Stimulated activated CD4-positive, alpha-beta T cell treated with anti-CD3 and anti-CD28 coated beads, Interleukin-12 subunit alpha, Interleukin-12 subunit beta, amount 100 ng/mL, for 48 hours (primary cell): Measurements from ENCODE around the gene SDHA.
"Not testable (repeated sequence)": the region's sequence is repeated elsewhere in the genome, so short reads cannot be mapped to it uniquely, and the experiment has no call there.

Source experiments
- DNase-seq, 3 donors: peaks; one replicate each; pipeline ENCODE4 v3.0.0-alpha.2; 2020; ENCODE audit warnings: low read depth in 2 of 3, low spot score in 1 of 3

SDHA gene

GRCh38 chr5:196350-196749 is 21.8 kb upstream of the SDHA start:
- no peak for DNase-seq

GRCh38 chr5:197031-197430 is 21.1 kb upstream of the SDHA start:
- DNase-seq = not testable (repeated sequence)

- DNase-seq = no peak
Observed at GRCh38 chr5:197892-198489, 20.1 kb upstream of the SDHA start.

DNA sequence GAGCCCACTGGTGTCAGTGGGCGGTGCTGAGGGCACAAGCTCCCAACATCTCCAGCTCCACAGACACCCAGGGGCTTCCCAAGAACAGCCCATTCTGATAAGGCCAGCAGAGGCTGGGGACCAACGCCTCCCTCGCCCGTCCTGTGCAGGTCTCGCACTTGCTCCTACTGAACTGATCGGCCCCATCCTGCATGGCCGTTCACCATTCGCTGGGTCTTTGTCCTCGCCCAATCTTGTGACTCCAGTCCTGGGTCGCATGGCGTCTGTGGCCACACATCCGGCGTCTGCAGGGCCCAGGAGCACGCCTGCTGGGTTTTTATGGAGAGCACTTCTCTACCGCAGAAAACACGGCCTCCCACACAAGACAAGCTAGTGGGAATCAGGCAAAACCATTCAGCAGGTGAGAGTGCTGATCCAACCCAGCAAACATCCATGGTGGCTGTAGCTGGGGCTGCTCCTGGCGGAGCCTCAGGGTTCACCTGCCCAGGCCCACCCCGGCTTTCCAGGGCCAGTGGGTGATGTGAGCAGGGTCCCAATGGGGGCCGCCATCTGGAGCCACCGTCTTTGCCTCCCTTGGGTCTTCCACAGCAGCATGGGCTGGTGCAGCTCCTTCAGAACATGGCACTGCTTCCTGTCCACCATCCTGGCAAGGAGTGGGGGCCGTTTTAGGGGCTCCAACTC is 19.5 kb upstream of the SDHA start:
- no peak for DNase-seq

- DNase-seq = no peak
Observed at GRCh38 chr5:199197-199949, 18.7 kb upstream of the SDHA start.

DNA sequence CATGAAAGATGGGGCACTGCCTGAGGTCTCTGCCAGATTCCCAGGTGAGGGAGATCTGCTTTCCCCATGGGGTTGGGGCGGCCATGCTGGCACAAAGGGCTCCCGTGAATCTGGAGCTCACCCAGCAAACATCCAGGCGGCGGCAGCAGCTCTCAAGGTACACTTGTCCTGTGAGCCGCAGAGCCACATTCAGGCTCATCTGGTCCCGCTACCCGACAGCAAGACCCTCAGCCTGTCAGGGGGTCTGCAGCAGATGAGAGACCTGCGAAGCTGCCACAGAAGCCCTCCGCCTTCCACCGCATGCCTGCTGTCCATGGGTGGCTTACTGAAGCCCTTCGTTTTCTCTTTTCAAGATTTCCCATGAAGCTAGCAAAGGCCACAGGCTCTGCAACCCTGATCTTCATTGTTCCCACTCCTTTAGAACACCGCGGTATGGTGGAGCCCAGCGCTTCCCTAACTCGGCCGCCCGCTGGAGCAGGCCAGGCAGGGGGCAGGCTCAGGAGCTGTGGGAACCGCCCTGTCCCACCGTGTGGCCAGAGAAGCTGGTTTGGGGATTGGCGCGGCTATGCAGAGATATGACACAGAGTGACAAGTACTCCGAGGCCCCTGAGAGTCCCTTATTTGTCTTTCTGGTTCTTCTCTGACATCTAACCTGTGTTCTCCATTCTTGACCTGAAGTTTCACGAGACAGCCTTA is 18.0 kb upstream of the SDHA start:
- no peak for DNase-seq

- no peak for DNase-seq
Observed at GRCh38 chr5:200985-201384, 17.1 kb upstream of the SDHA start.

DNA sequence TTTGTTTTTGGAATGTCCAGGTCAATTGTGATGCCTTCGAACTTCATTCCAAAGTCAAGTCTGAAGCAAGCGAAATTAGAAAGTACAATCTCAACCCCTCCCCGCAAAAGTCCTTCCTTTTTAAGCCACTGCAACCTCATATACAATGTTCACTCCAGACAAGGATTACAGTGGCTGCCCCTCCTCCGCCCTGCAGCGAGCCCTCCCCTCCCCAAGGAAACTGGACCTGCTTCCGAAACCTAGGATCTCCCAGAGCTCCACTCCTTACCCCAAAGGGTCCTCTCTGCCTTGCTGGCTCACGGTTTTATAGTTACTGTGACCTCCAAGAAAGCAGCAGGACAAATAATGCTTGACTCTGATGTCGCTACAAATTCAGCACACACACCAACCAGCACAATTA is 16.4 kb upstream of the SDHA start:
- no peak for DNase-seq

GRCh38 chr5:203246-203930 is 14.7 kb upstream of the SDHA start:
- DNase-seq = no peak

- no peak for DNase-seq
Observed at GRCh38 chr5:204001-204400, 14.1 kb upstream of the SDHA start.

DNA sequence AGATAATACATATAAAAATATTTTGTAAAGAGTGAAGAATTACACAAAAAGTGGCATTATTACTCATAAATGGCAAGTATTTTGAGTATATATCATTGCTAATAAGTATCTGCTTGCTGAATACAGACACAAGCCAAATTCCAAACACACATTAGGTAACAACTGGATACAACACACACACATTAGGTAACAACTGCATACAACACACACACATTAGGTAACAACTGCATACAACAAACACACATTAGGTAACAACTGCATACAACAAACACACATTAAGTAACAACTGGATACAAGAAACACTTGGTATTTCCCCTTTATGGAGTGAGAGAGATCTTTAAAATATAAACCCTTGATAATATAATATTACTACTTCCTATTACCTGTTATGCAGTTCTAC is 13.7 kb upstream of the SDHA start:
- no peak for DNase-seq

GRCh38 chr5:204966-205670 is 13.0 kb upstream of the SDHA start:
- no peak for DNase-seq

DNA sequence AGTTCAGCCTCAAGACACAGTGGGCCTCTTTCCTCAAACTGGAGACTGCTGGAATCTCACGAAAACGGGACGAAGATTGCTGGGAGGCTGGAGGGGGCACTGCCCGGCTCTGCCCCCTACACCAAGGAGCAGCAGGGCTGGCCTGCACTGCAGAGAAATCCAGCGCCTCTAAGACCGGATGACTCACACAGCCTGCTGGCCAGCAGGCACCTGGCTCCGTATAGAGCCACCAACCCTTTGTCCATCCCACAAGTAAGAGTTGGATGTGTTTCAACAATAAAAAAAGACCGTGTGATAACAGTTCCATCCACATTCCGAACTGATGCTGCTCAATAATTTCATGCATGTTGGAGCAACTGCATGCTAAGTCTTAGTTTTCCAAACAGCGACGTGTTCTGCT is 11.7 kb upstream of the SDHA start:
- DNase-seq = no peak

DNA sequence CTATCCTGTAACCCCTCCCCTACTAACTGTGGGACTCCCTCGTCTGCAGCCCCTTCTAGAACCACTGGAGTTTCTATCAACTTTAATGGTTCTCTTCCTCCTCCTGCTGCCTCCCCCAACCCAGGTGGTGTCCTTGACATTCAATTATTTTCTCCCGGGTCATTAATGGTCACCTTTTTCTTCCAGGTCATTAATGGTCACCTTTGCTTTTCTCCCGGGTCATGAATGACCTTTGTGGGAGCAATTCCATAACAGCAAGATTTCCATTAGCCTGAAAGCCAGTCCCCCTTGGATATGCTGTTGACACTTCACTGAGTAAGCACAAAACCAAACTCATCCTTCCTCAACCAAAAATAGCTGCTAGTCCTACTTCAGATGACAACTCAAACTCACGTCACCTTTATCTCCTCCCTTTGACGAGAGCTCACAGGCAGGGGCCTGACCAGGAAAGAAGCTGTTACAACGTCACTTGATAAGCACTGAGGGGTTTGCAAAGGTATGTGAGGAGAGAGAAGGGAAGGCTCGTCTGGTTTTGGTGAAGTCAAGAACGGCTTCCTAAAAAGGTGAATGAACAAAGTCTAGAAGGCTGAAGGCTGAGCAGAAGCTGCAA is 11.1 kb upstream of the SDHA start:
- no peak for DNase-seq

DNA sequence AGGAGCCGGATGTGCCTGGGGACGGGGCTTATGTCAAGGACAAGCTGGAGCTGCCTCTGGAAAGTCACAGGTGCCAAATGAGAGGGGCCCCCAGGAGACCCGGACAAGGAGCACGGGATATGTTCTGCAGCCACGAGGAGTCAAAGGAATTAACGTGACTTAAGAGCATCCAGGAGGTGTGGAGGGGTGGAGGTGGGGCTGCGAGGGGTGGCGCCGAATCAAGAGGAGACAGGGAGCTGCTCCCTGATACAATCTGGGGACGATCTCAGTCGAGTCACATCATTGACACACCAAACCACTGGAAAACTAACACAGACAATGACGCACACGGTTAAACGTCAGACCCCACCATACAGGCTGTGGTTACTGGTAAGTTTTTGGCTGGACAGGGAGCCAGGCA is 10.5 kb upstream of the SDHA start:
- no peak for DNase-seq

DNA sequence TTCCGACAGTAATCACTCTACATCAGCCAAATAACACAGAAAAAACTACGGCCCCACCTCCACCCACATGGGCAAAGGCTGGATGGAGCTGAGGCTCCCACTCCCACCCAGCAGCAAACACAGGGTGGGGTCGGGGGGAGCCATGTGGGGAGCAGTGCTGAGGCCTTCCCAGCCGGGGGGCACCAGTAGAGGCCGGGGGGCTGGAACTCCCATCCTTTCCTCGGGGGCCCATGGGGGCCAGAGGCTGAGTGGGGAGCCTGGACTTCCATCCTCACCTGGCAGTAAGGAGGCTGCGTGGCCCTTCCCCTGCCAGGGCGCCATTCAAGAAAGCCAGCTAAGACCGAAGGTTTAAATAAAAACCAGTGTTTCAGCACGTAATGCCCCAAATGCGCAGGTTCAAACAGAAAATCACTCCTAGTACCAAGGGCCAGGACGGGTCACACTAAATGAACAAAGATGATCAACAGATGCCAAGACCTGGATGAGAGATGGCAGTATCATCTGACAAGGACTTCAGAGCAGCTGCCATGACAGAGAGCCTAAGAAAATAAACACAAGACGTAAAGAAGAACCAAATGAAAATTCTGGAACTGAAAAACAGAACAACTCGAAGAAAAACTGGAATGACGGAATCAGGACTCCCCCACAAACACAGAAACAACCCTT is 9.5 kb upstream of the SDHA start:
- no peak for DNase-seq

GRCh38 chr5:213803-214395 is 4.2 kb upstream of the SDHA start:
- no peak for DNase-seq

DNA sequence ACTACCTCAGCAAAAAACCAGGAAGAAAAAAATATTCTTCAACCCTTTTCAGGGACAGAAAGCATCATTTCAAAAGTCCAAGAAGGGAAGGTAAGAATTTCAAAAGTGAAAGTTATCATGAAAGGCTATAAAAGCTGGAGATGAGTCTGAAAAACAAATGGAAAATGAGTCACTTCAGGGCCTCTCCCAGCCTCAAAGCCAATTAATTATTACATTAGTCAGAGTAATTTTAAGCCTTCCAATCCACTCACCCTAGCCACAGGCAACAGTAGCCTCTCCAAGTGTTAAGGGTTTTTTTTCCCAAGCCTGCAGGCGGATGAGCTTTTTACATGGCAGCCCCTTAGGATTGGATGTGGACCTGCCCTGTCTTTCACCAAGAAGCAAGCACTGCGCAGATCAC is 2.9 kb upstream of the SDHA start:
- not testable (repeated sequence) for DNase-seq

DNA sequence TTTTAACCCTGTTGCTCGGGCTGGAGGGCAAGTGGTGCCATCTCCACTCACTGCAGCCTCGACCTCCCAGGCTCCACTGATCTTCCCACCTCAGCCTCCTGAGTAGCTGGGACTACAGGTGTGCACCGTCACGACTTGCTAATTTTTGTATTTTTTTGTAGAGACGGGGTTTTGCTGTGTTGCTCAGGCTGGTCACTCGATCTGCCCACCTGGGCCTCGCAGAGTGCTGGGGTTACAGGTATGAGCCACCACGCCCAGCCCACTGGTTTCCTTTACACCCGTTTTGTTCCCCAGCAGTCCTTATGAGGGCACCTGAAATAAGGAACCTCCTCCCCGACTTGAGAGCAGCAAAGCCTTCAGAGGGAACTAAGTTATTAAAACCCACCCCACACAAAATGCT is 2.0 kb upstream of the SDHA start:
- not testable (repeated sequence) for DNase-seq
